Stimulated activated CD4-positive, alpha-beta T cell treated with anti-CD3 and anti-CD28 coated beads, Interleukin-1b, Interleukin-23, amount 100 ng/mL, for 24 hours (primary cell): ENCODE measurements around the gene PRDM16.

Experiments
- DNase-seq, 4 experiments: peaks; one replicate each; pipeline ENCODE4 v3.0.0-alpha.2; 2020; ENCODE audit warnings: low read depth in 4 of 4, low spot score in 1 of 4

The PRDM16 gene

GRCh38 chr1:3176028-3176427 lies 107.0 kb downstream of the PRDM16 start:
- DNase-seq = no peak

GRCh38 chr1:3176820-3177219 lies 107.8 kb downstream of the PRDM16 start:
- no peak for DNase-seq

GRCh38 chr1:3178279-3178678 lies 109.3 kb downstream of the PRDM16 start:
- DNase-seq = no peak

GRCh38 chr1:3179471-3179870 lies 110.5 kb downstream of the PRDM16 start:
- no peak for DNase-seq

- no peak for DNase-seq
Measured at GRCh38 chr1:3180915-3181314, 111.9 kb downstream of the PRDM16 start.

GRCh38 chr1:3181956-3182355 lies 113.0 kb downstream of the PRDM16 start:
- no peak for DNase-seq

GRCh38 chr1:3183411-3183810 lies 114.4 kb downstream of the PRDM16 start:
- DNase-seq = no peak

- DNase-seq = no peak
Measured at GRCh38 chr1:3183813-3184212, 114.8 kb downstream of the PRDM16 start.

GRCh38 chr1:3184666-3185065 lies 115.7 kb downstream of the PRDM16 start:
- no peak for DNase-seq

GRCh38 chr1:3185896-3186525 lies 117.0 kb downstream of the PRDM16 start:
- no peak for DNase-seq

GRCh38 chr1:3186526-3186921 lies 117.5 kb downstream of the PRDM16 start:
- DNase-seq = no peak

GRCh38 chr1:3187415-3188149 lies 118.6 kb downstream of the PRDM16 start:
- no peak for DNase-seq

GRCh38 chr1:3188150-3188971 lies 119.4 kb downstream of the PRDM16 start:
- DNase-seq = no peak

GRCh38 chr1:3190256-3191041 lies 121.4 kb downstream of the PRDM16 start:
- no peak for DNase-seq

- DNase-seq = no peak
Measured at GRCh38 chr1:3192361-3192760, 123.4 kb downstream of the PRDM16 start.

GRCh38 chr1:3192825-3193224 lies 123.8 kb downstream of the PRDM16 start:
- no peak for DNase-seq

- DNase-seq = no peak
Measured at GRCh38 chr1:3193811-3194210, 124.8 kb downstream of the PRDM16 start.

GRCh38 chr1:3194760-3195479 lies 125.9 kb downstream of the PRDM16 start:
- no peak for DNase-seq

GRCh38 chr1:3195480-3195815 lies 126.4 kb downstream of the PRDM16 start:
- no peak for DNase-seq

GRCh38 chr1:3195966-3196515 lies 127.0 kb downstream of the PRDM16 start:
- DNase-seq = no peak
